ENCODE measurements around the gene ZPR1.
A peak's percentile ranks its signal among the peaks of the same experiment; 100 is the strongest.

ZPR1 gene

GRCh38 chr11:116797816-116798215, 10.0 kb upstream of the ZPR1 start:
- no peak for TF ChIP-seq CTCF (IDR thresholded peaks at IDR 0.05; ENCODE audit: insufficient read depth, low read depth, low read length, missing control alignments)
- no peak overlapping the region for H3K4me3 ChIP-seq (ENCODE audit: low read length)
- DNase-seq (ENCODE audit: low read depth), result no peak

- TF ChIP-seq CTCF (IDR thresholded peaks at IDR 0.05; ENCODE audit: insufficient read depth, low read depth, low read length, missing control alignments), result no peak
- no peak for DNase-seq (ENCODE audit: low read depth)
- no peak overlapping the region for H3K4me3 ChIP-seq (ENCODE audit: low read length)
These were observed 8.7 kb upstream of the ZPR1 start for GRCh38 chr11:116796548-116796947.

- no peak for TF ChIP-seq CTCF (IDR thresholded peaks at IDR 0.05; ENCODE audit: insufficient read depth, low read depth, low read length, missing control alignments)
- H3K4me3 ChIP-seq (ENCODE audit: low read length), result no peak overlapping the region
- DNase-seq (ENCODE audit: low read depth), result no peak
These were observed 7.0 kb upstream of the ZPR1 start for GRCh38 chr11:116794851-116795250.

- DNase-seq (ENCODE audit: low read depth), result no peak
- TF ChIP-seq CTCF (IDR thresholded peaks at IDR 0.05; ENCODE audit: insufficient read depth, low read depth, low read length, missing control alignments), result no peak
These were observed 5.9 kb upstream of the ZPR1 start for GRCh38 chr11:116793772-116794097.

GRCh38 chr11:116792869-116793771, 5.3 kb upstream of the ZPR1 start:
- peak; percentile 90 for DNase-seq (ENCODE audit: low read depth)
- TF ChIP-seq CTCF (IDR thresholded peaks at IDR 0.05; ENCODE audit: insufficient read depth, low read depth, low read length, missing control alignments), result no peak
- H3K4me3 ChIP-seq (ENCODE audit: low read length), result no peak overlapping the region

More at GRCh38 chr11:116793772-116794097, 5.9 kb upstream of the ZPR1 start:
- H3K4me3 ChIP-seq (ENCODE audit: low read length), result no peak overlapping the region

- DNase-seq (ENCODE audit: low read depth), result no peak
- no peak overlapping the region for H3K4me3 ChIP-seq (ENCODE audit: low read length)
- TF ChIP-seq CTCF (IDR thresholded peaks at IDR 0.05; ENCODE audit: insufficient read depth, low read depth, low read length, missing control alignments), result no peak
These were observed 4.5 kb upstream of the ZPR1 start for GRCh38 chr11:116792144-116792868.
